Spleen (tissue), 7 donors: Measurements from ENCODE around the gene CASTOR2.

Experiments used
- POLR2AphosphoS5 ChIP-seq, 3 donors: sonication (generic); formaldehyde crosslinking; IDR thresholded peaks; one replicate each; pipeline ENCODE4 v1.5.1; 2017; ENCODE audit warnings: antibody characterized with exemption in 3 of 3
- TF ChIP-seq, protein P1 (sequence below), 11 experiments: fragments of 200-600 bp in 7 of 11; fragments of 450-650 bp in 4 of 11; sonication (generic) in 4 of 11; IDR thresholded peaks in 8 of 11; conservative IDR thresholded peaks in 3 of 11; 1 replicate in 7 of 11; 2 replicates in 4 of 11; pipeline versions ENCODE4 v1.4.0 to v1.8.0; 2016 to 2021; ENCODE audit warnings: antibody characterized with exemption in 11 of 11, inconsistent platforms in 4 of 11, mild to moderate bottlenecking in 1 of 11
- donor health status: DM: no; HTN: no; CAD: no; lungs with moderate emphysema.
- donor health status: DM: no; HTN: no; CAD: no.
- donor health status: DM: no; HTN: no; CAD: no.

DNA sequence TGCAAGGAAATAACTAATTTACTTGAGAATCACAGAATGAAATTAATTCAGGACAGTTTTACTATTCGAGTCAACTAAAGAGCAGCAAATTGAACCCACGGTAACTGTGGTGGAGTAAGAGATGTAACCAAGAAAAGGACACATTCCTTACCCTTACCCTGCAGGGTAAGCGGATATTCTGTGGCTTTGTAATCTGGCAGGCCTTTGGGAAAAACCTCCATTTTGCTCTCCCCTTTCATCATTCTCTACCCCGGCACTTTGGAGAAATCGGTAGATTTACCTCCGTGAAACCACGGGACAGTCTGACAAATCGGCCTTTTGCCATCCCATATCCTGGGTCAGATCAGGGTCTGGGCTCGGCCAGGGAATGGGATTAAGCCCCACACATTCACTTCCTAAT is 90.7 kb downstream of the CASTOR2 start:
- TF ChIP-seq POLR2AphosphoS5 (IDR thresholded peaks at IDR 0.05) = no peak
- TF ChIP-seq, protein P1, sequence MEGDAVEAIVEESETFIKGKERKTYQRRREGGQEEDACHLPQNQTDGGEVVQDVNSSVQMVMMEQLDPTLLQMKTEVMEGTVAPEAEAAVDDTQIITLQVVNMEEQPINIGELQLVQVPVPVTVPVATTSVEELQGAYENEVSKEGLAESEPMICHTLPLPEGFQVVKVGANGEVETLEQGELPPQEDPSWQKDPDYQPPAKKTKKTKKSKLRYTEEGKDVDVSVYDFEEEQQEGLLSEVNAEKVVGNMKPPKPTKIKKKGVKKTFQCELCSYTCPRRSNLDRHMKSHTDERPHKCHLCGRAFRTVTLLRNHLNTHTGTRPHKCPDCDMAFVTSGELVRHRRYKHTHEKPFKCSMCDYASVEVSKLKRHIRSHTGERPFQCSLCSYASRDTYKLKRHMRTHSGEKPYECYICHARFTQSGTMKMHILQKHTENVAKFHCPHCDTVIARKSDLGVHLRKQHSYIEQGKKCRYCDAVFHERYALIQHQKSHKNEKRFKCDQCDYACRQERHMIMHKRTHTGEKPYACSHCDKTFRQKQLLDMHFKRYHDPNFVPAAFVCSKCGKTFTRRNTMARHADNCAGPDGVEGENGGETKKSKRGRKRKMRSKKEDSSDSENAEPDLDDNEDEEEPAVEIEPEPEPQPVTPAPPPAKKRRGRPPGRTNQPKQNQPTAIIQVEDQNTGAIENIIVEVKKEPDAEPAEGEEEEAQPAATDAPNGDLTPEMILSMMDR (IDR thresholded peaks at IDR 0.05 in 8 of 11, conservative IDR thresholded peaks at IDR 0.05 in 3 of 11) = no peak
